Mesendoderm (in vitro differentiated cells): ENCODE results near the gene APBB2.
"Not testable (repeated sequence)": the region's sequence is repeated elsewhere in the genome, so short reads cannot be mapped to it uniquely, and the experiment has no call there.

Source experiments
- DNase-seq: peaks from one replicate; pipeline ENCODE4 v3.0.0; 2013
- H2AK5ac ChIP-seq: 2 replicates; pipeline ENCODE4 v1.6.1; 2013; ENCODE audit warnings: low read length, inconsistent platforms
- H2BK120ac ChIP-seq: 2 replicates; pipeline ENCODE4 v1.6.1; 2013; ENCODE audit warnings: low read depth, mild to moderate bottlenecking, low read length, moderate library complexity, mixed read lengths
- H2BK15ac ChIP-seq: replicated peaks from 2 replicates; pipeline ENCODE4 v1.6.1; 2013; ENCODE audit warnings: low read depth, mild to moderate bottlenecking, moderate library complexity
- H2BK5ac ChIP-seq: 2 replicates; pipeline ENCODE4 v1.6.1; 2013; ENCODE audit warnings: low read length, inconsistent platforms
- H3K18ac ChIP-seq: 2 replicates; pipeline ENCODE4 v1.6.1; 2013; ENCODE audit warnings: mild to moderate bottlenecking, low read length, mixed read lengths
- H3K23ac ChIP-seq: one replicate; pipeline ENCODE4 v1.6.1; 2013; ENCODE audit warnings: low read length
- H3K27ac ChIP-seq: 2 replicates; pipeline ENCODE4 v1.5.1; 2013; ENCODE audit warnings: low read depth, mild to moderate bottlenecking, inconsistent platforms, low read length, moderate library complexity
- H3K27me3 ChIP-seq: 2 replicates; pipeline ENCODE4 v1.6.1; 2013; ENCODE audit warnings: low read length, control low read depth, mild to moderate bottlenecking, inconsistent platforms; ENCODE audit not compliant: insufficient read depth, poor library complexity
- H3K36me3 ChIP-seq: 2 replicates; pipeline ENCODE4 v1.6.1; 2013; ENCODE audit warnings: low read length, inconsistent platforms; ENCODE audit not compliant: control insufficient read depth, insufficient read depth
- H3K4ac ChIP-seq: one replicate; pipeline ENCODE4 v1.6.1; 2013; ENCODE audit warnings: low read depth, mild to moderate bottlenecking, low read length, moderate library complexity
- H3K4me1 ChIP-seq: 2 replicates; pipeline ENCODE4 v1.6.1; 2013; ENCODE audit warnings: low read depth, low read length, inconsistent platforms; ENCODE audit not compliant: control insufficient read depth
- H3K4me2 ChIP-seq: 2 replicates; pipeline ENCODE4 v1.6.1; 2013; ENCODE audit warnings: low read length
- H3K4me3 ChIP-seq: 2 replicates; pipeline ENCODE4 v1.5.1; 2013; ENCODE audit warnings: mild to moderate bottlenecking, low read length
- H3K56ac ChIP-seq: one replicate; pipeline ENCODE4 v1.6.1; 2013; ENCODE audit warnings: low read length
- H3K79me1 ChIP-seq: 2 replicates; pipeline ENCODE4 v1.6.1; 2013; ENCODE audit warnings: low read length, inconsistent platforms
- H3K79me2 ChIP-seq: 2 replicates; pipeline ENCODE4 v1.6.1; 2013; ENCODE audit warnings: mild to moderate bottlenecking, low read length; ENCODE audit not compliant: control insufficient read depth, insufficient read depth
- H3K9ac ChIP-seq: 2 replicates; pipeline ENCODE4 v1.6.1; 2013; ENCODE audit warnings: low read length, inconsistent platforms
- H4K5ac ChIP-seq: one replicate; pipeline ENCODE4 v1.6.1; 2013; ENCODE audit warnings: low read length
- H4K8ac ChIP-seq: one replicate; pipeline ENCODE4 v1.6.1; 2013; ENCODE audit warnings: low read depth, mild to moderate bottlenecking, control low read depth, low read length, moderate library complexity
- WGBS: extraction: QIAGEN DNeasy Blood & Tissue Kit; methylation state at CpG from one replicate; pipeline ENCODE4 v1.1.7; 2013; ENCODE audit warnings: low lambda C conversion rate, missing lambda C conversion rate; ENCODE audit not compliant: insufficient coverage; ENCODE audit errors: extremely low coverage; 5-methylcytosine and 5-hydroxymethylcytosine counted together

Gene APBB2

GRCh38 chr4:40923316-40924095, 290.8 kb downstream of the APBB2 start:
- no peak overlapping the region for H3K23ac ChIP-seq
- no peak overlapping the region for H3K4ac ChIP-seq
- H3K79me2 ChIP-seq, result no peaks in the 10 kb centered on the region
- no peaks in the 10 kb centered on the region for H3K27me3 ChIP-seq
- H3K56ac ChIP-seq, result no peak overlapping the region
- no peak overlapping the region for H2BK5ac ChIP-seq
- H3K4me1 ChIP-seq, result no peaks in the 10 kb centered on the region
- H3K4me2 ChIP-seq, result no peak overlapping the region
- no peak overlapping the region for H4K5ac ChIP-seq
- H3K4me3 ChIP-seq, result no peak overlapping the region
- no peaks in the 10 kb centered on the region for H3K36me3 ChIP-seq
- no CpG with 5 or more reads among the region's 19 CpGs for WGBS
- no peak overlapping the region for H3K9ac ChIP-seq
- no peak for DNase-seq
- no peak overlapping the region for H2AK5ac ChIP-seq
- no peak overlapping the region for H2BK120ac ChIP-seq
- H3K27ac ChIP-seq, result no peak overlapping the region
- H3K79me1 ChIP-seq, result no peaks in the 10 kb centered on the region
- H2BK15ac ChIP-seq, result no peak overlapping the region
- H3K18ac ChIP-seq, result no peak overlapping the region
- no peak overlapping the region for H4K8ac ChIP-seq

GRCh38 chr4:40919976-40920375, 294.4 kb downstream of the APBB2 start:
- H4K5ac ChIP-seq, H3K27ac ChIP-seq, H3K18ac ChIP-seq, H4K8ac ChIP-seq, DNase-seq, H3K56ac ChIP-seq, H2AK5ac ChIP-seq, H3K4ac ChIP-seq, H2BK15ac ChIP-seq, H3K27me3 ChIP-seq, H3K9ac ChIP-seq, H3K36me3 ChIP-seq, H3K23ac ChIP-seq, H3K4me3 ChIP-seq, H3K4me2 ChIP-seq, H2BK120ac ChIP-seq, H3K79me2 ChIP-seq, H2BK5ac ChIP-seq, H3K4me1 ChIP-seq, H3K79me1 ChIP-seq: not testable (repeated sequence)
- no CpG with 5 or more reads among the region's 6 CpGs for WGBS

GRCh38 chr4:40918330-40918729, 296.0 kb downstream of the APBB2 start:
- H2BK5ac ChIP-seq, result no peak overlapping the region
- H4K8ac ChIP-seq, result no peak overlapping the region
- H3K56ac ChIP-seq, result no peak overlapping the region
- no peak overlapping the region for H3K23ac ChIP-seq
- no peaks in the 10 kb centered on the region for H3K27me3 ChIP-seq
- H3K4ac ChIP-seq, result no peak overlapping the region
- WGBS, result no CpG with 5 or more reads among the region's 4 CpGs
- H3K4me3 ChIP-seq, result no peak overlapping the region
- no peak overlapping the region for H2AK5ac ChIP-seq
- H2BK15ac ChIP-seq, result no peak overlapping the region
- no peak for DNase-seq
- H3K79me1 ChIP-seq, result no peaks in the 10 kb centered on the region
- no peak overlapping the region for H3K9ac ChIP-seq
- no peaks in the 10 kb centered on the region for H3K36me3 ChIP-seq
- no peak overlapping the region for H2BK120ac ChIP-seq
- no peak overlapping the region for H3K27ac ChIP-seq
- H3K4me2 ChIP-seq, result no peak overlapping the region
- no peak overlapping the region for H4K5ac ChIP-seq
- no peaks in the 10 kb centered on the region for H3K4me1 ChIP-seq
- no peaks in the 10 kb centered on the region for H3K79me2 ChIP-seq
- H3K18ac ChIP-seq, result no peak overlapping the region

- Histone ChIP-seq H2AK5ac (no peak overlapping the region), H3K79me2 (no peaks in the 10 kb centered on the region), H4K5ac (no peak overlapping the region), H3K18ac (no peak overlapping the region), H3K4me2 (no peak overlapping the region), H2BK120ac (no peak overlapping the region), H3K27me3 (no peaks in the 10 kb centered on the region), H3K4me3 (no peak overlapping the region), H3K36me3 (no peaks in the 10 kb centered on the region), H3K27ac (no peak overlapping the region), H4K8ac (no peak overlapping the region), H3K79me1 (no peaks in the 10 kb centered on the region), H2BK15ac (no peak overlapping the region), H3K56ac (peak overlapping the region; percentile 50), H3K9ac (no peak overlapping the region), H2BK5ac (no peak overlapping the region), H3K23ac (no peak overlapping the region), H3K4me1 (no peaks in the 10 kb centered on the region), H3K4ac (no peak overlapping the region)
- peak; percentile 85 for DNase-seq
- WGBS, result no CpG with 5 or more reads among the region's 5 CpGs
Observed at GRCh38 chr4:40916880-40917279, 297.5 kb downstream of the APBB2 start.

GRCh38 chr4:40916218-40916555, 298.2 kb downstream of the APBB2 start:
- Histone ChIP-seq H4K5ac (no peak overlapping the region), H3K79me1 (no peaks in the 10 kb centered on the region), H2BK120ac (no peak overlapping the region), H3K4me1 (no peaks in the 10 kb centered on the region), H3K23ac (no peak overlapping the region), H3K36me3 (no peaks in the 10 kb centered on the region), H3K27me3 (no peaks in the 10 kb centered on the region), H2BK5ac (no peak overlapping the region), H3K4me3 (no peak overlapping the region), H2BK15ac (no peak overlapping the region), H3K4me2 (no peak overlapping the region), H3K56ac (no peak overlapping the region), H3K9ac (no peak overlapping the region), H3K79me2 (no peaks in the 10 kb centered on the region), H3K27ac (no peak overlapping the region), H3K18ac (no peak overlapping the region), H3K4ac (no peak overlapping the region), H4K8ac (no peak overlapping the region), H2AK5ac (no peak overlapping the region)
- no peak for DNase-seq
- WGBS, result no CpG with 5 or more reads among the region's 2 CpGs
